OCI-LY7 (cell line): ENCODE results near the gene SLCO1B3.

Experiments
- CTCF ChIP-seq: fragments of 200-600 bp; sonication (generic); conservative IDR thresholded peaks from 2 replicates; pipeline ENCODE4 v1.5.1; 2014; ENCODE audit warnings: mild to moderate bottlenecking, antibody characterized with exemption, low read length, moderate library complexity, mixed read lengths
- EZH2phosphoT487 ChIP-seq: fragments of 200-600 bp; sonication (generic); IDR thresholded peaks from 2 replicates; pipeline ENCODE4 v1.6.1; 2018; ENCODE audit warnings: low read depth, borderline replicate concordance, mild to moderate bottlenecking, mixed run types, antibody characterized with exemption, low read length, moderate library complexity, mixed read lengths

GRCh38 chr12:20830456-20830855, 20.0 kb downstream of the SLCO1B3 start:
- no peak for TF ChIP-seq EZH2phosphoT487
- TF ChIP-seq CTCF, result no peak
